DMS79 (cell line): ENCODE data around the gene DNAH17.

Source experiments
- DNase-seq: peaks from one replicate; lab custom pipeline; 2025; lab: John Stamatoyannopoulos, UW

Gene DNAH17

GRCh38 chr17:78605886-78606285, 28.7 kb upstream of the DNAH17 start:
- no peak for DNase-seq

GRCh38 chr17:78605429-78605828, 28.2 kb upstream of the DNAH17 start:
- DNase-seq: no peak

- DNase-seq: no peak
Observed at GRCh38 chr17:78602246-78602645, 25.1 kb upstream of the DNAH17 start.

GRCh38 chr17:78601577-78602190, 24.5 kb upstream of the DNAH17 start:
- no peak for DNase-seq

- DNase-seq: no peak
Observed at GRCh38 chr17:78600181-78600721, 23.1 kb upstream of the DNAH17 start.

- DNase-seq: no peak
Observed at GRCh38 chr17:78599419-78599818, 22.2 kb upstream of the DNAH17 start.

- DNase-seq: no peak
Observed at GRCh38 chr17:78598013-78598471, 20.8 kb upstream of the DNAH17 start.

- DNase-seq: no peak
Observed at GRCh38 chr17:78596871-78597764, 19.9 kb upstream of the DNAH17 start.

- no peak for DNase-seq
Observed at GRCh38 chr17:78595135-78595810, 18.1 kb upstream of the DNAH17 start.

GRCh38 chr17:78592991-78593329, 15.8 kb upstream of the DNAH17 start:
- no peak for DNase-seq

GRCh38 chr17:78591263-78591671, 14.1 kb upstream of the DNAH17 start:
- DNase-seq: no peak

- no peak for DNase-seq
Observed at GRCh38 chr17:78589885-78590284, 12.7 kb upstream of the DNAH17 start.

GRCh38 chr17:78589031-78589675, 12.0 kb upstream of the DNAH17 start:
- no peak for DNase-seq

GRCh38 chr17:78588258-78589030, 11.2 kb upstream of the DNAH17 start:
- DNase-seq: no peak

GRCh38 chr17:78585006-78585630, 7.9 kb upstream of the DNAH17 start:
- no peak for DNase-seq

- DNase-seq: no peak
Observed at GRCh38 chr17:78583091-78583490, 5.9 kb upstream of the DNAH17 start.

GRCh38 chr17:78581304-78581703, 4.1 kb upstream of the DNAH17 start:
- no peak for DNase-seq

GRCh38 chr17:78580277-78580804, 3.1 kb upstream of the DNAH17 start:
- no peak for DNase-seq

GRCh38 chr17:78576389-78577112, 645 bp downstream of the DNAH17 start:
- DNase-seq: no peak

GRCh38 chr17:78575899-78576298, 1.3 kb downstream of the DNAH17 start:
- no peak for DNase-seq
